WTC11 (cell line): ENCODE results near the gene ORM2.

Experiments used
- KAT7 ChIP-seq: sonication (generic); formaldehyde crosslinking; IDR thresholded peaks from 2 replicates; pipeline ENCODE4 v1.8.1; 2023; ENCODE audit warnings: missing genetic modification reagents, mild to moderate bottlenecking, borderline replicate concordance
- NFATC4 ChIP-seq: fragments of 250-450 bp; sonication (Bioruptor Pico); IDR thresholded peaks from 2 replicates; pipeline ENCODE4 v1.9.0; 2021; ENCODE audit warnings: mild to moderate bottlenecking
- SMAD3 ChIP-seq: sonication (generic); formaldehyde crosslinking; IDR thresholded peaks from 2 replicates; pipeline ENCODE4 v1.8.0; 2022; ENCODE audit warnings: missing genetic modification reagents, mild to moderate bottlenecking, borderline replicate concordance
- SP1 ChIP-seq: sonication (generic); formaldehyde crosslinking; conservative IDR thresholded peaks from 2 replicates; pipeline ENCODE4 v1.8.1; 2022; ENCODE audit warnings: missing genetic modification reagents
- ZNF121 ChIP-seq: sonication (generic); formaldehyde crosslinking; IDR thresholded peaks from 2 replicates; pipeline ENCODE4 v1.8.0; 2023; ENCODE audit warnings: missing genetic modification reagents
- ZNF219 ChIP-seq: sonication (generic); formaldehyde crosslinking; IDR thresholded peaks from 2 replicates; pipeline ENCODE4 v1.8.0; 2023; ENCODE audit warnings: missing genetic modification reagents, mild to moderate bottlenecking, borderline replicate concordance
- TF ChIP-seq, protein P1 (sequence below): fragments of 200-600 bp; IDR thresholded peaks from 2 replicates; pipeline ENCODE4 v1.8.0; 2022; ENCODE audit warnings: antibody characterized with exemption
- TF ChIP-seq, protein P2 (sequence below): sonication (generic); formaldehyde crosslinking; IDR thresholded peaks from 2 replicates; pipeline ENCODE4 v1.8.0; 2022; ENCODE audit warnings: mild to moderate bottlenecking, missing genetic modification reagents
- TF ChIP-seq, protein P3 (sequence below): sonication (generic); formaldehyde crosslinking; IDR thresholded peaks from 2 replicates; pipeline ENCODE4 v1.8.1; 2022; ENCODE audit warnings: low read depth, missing genetic modification reagents, borderline replicate concordance
- TF ChIP-seq, protein P4 (sequence below): sonication (generic); formaldehyde crosslinking; IDR thresholded peaks from 2 replicates; pipeline ENCODE4 v1.8.0; 2023; ENCODE audit warnings: missing genetic modification reagents
- TF ChIP-seq, protein P5 (sequence below): sonication (generic); formaldehyde crosslinking; IDR thresholded peaks from 2 replicates; pipeline ENCODE4 v1.8.1; 2023; ENCODE audit warnings: mild to moderate bottlenecking, moderate library complexity, missing genetic modification reagents

DNA sequence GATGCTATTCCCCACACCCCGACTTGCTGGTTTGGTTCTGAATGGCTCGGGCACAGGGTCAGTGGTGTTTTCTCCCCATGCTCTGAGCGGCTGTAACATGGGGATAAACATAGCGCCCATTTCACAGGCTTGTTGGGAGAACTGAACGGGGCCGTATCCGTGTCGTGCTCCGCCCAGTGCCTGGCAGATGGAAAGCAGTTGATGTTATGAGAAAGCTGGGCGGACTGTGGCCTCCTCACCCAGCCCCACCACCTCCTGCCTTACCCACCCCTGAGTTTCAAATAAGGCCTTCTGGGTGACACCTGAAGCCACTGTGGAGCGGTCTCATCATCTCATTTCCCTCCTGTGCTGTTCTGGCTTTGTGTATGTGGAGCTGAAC lies 14.5 kb downstream of the ORM2 start:
- TF ChIP-seq, protein P1, sequence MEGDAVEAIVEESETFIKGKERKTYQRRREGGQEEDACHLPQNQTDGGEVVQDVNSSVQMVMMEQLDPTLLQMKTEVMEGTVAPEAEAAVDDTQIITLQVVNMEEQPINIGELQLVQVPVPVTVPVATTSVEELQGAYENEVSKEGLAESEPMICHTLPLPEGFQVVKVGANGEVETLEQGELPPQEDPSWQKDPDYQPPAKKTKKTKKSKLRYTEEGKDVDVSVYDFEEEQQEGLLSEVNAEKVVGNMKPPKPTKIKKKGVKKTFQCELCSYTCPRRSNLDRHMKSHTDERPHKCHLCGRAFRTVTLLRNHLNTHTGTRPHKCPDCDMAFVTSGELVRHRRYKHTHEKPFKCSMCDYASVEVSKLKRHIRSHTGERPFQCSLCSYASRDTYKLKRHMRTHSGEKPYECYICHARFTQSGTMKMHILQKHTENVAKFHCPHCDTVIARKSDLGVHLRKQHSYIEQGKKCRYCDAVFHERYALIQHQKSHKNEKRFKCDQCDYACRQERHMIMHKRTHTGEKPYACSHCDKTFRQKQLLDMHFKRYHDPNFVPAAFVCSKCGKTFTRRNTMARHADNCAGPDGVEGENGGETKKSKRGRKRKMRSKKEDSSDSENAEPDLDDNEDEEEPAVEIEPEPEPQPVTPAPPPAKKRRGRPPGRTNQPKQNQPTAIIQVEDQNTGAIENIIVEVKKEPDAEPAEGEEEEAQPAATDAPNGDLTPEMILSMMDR = no peak
- TF ChIP-seq, protein P2, sequence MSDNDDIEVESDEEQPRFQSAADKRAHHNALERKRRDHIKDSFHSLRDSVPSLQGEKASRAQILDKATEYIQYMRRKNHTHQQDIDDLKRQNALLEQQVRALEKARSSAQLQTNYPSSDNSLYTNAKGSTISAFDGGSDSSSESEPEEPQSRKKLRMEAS = no peak
- TF ChIP-seq, protein P3, sequence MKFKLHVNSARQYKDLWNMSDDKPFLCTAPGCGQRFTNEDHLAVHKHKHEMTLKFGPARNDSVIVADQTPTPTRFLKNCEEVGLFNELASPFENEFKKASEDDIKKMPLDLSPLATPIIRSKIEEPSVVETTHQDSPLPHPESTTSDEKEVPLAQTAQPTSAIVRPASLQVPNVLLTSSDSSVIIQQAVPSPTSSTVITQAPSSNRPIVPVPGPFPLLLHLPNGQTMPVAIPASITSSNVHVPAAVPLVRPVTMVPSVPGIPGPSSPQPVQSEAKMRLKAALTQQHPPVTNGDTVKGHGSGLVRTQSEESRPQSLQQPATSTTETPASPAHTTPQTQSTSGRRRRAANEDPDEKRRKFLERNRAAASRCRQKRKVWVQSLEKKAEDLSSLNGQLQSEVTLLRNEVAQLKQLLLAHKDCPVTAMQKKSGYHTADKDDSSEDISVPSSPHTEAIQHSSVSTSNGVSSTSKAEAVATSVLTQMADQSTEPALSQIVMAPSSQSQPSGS (CRISPR knock-in tag) = no peak
- TF ChIP-seq ZNF121 (CRISPR knock-in tag) (no peak), SP1 (CRISPR knock-in tag) (no peak), NFATC4 (CRISPR knock-in tag) (no peak), KAT7 (CRISPR knock-in tag) (no peak), SMAD3 (no peak), ZNF219 (CRISPR knock-in tag) (no peak)
- TF ChIP-seq, protein P4, sequence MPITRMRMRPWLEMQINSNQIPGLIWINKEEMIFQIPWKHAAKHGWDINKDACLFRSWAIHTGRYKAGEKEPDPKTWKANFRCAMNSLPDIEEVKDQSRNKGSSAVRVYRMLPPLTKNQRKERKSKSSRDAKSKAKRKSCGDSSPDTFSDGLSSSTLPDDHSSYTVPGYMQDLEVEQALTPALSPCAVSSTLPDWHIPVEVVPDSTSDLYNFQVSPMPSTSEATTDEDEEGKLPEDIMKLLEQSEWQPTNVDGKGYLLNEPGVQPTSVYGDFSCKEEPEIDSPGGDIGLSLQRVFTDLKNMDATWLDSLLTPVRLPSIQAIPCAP (CRISPR knock-in tag) = no peak
- TF ChIP-seq, protein P5, sequence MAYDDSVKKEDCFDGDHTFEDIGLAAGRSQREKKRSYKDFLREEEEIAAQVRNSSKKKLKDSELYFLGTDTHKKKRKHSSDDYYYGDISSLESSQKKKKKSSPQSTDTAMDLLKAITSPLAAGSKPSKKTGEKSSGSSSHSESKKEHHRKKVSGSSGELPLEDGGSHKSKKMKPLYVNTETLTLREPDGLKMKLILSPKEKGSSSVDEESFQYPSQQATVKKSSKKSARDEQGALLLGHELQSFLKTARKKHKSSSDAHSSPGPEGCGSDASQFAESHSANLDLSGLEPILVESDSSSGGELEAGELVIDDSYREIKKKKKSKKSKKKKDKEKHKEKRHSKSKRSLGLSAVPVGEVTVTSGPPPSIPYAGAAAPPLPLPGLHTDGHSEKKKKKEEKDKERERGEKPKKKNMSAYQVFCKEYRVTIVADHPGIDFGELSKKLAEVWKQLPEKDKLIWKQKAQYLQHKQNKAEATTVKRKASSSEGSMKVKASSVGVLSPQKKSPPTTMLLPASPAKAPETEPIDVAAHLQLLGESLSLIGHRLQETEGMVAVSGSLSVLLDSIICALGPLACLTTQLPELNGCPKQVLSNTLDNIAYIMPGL (CRISPR knock-in tag) = no peak
